Measurements from ENCODE around the gene INO80D. TPM values are rescaled to one million over a fixed set of nuclear protein-coding genes. Genes with fewer than 3 reads are reported as not detected.

The INO80D gene
- total RNA-seq, 1 experiment from 2014 or later, result 14.4 TPM

GRCh38 chr2:206000776-206001175 is 85.2 kb downstream of the INO80D start:
- H3K4me1 ChIP-seq (ENCODE audit: control insufficient read depth in 1 of 2, insufficient read depth in 2 of 2, low read length in 2 of 2), result no peaks in the 10 kb centered on the region
- intact Hi-C loops (cut with micrococcal nuclease), result loop anchor here (10.0 kb wide), 2 partner anchors 154 to 264 kb away; partner anchors contain the start of genes EEF1B2 and NDUFS1
- H3K9me3 ChIP-seq (ENCODE audit: control insufficient read depth in 1 of 2, insufficient read depth in 1 of 2, low read depth in 1 of 2, low read length in 2 of 2), result no peaks in the 10 kb centered on the region
- H3K27ac ChIP-seq (ENCODE audit: low read depth, low read length), result no peak overlapping the region
- H4K20me1 ChIP-seq (ENCODE audit: insufficient read depth), result no peaks in the 10 kb centered on the region
- ChIA-PET POLR2A (no interaction called here), CTCF (no interaction called here), RAD21 (ENCODE audit: low non-redundant PET in 1 of 2, low total read pairs in 2 of 2, uncharacterized antibody in 2 of 2, unreplicated experiment in 2 of 2) (no interaction called here)
- H3K9ac ChIP-seq (ENCODE audit: low read length), result no peak overlapping the region
- no peaks in the 10 kb centered on the region for H3K79me2 ChIP-seq (ENCODE audit: insufficient read depth, low read length)
- H3K4me3 ChIP-seq (replicated peaks in 1 of 2; ENCODE audit: low read depth in 1 of 2, low read length in 2 of 2), result no peak overlapping the region
- H3K9me2 ChIP-seq (ENCODE audit: insufficient read depth), result no peaks in the 10 kb centered on the region; the same call in 1 of the 2 replicates
- no peak overlapping the region for H2AFZ ChIP-seq (ENCODE audit: low read depth, low read length, poor library complexity, severe bottlenecking)
- H3K4me2 ChIP-seq (ENCODE audit: low read length), result no peak overlapping the region
- TF ChIP-seq SP1 (IDR thresholded peaks at IDR 0.05; ENCODE audit: low read depth) (no peak), SRF (IDR thresholded peaks at IDR 0.05; ENCODE audit: low read depth) (no peak), ZBTB33 (IDR thresholded peaks at IDR 0.05; ENCODE audit: extremely low read depth, insufficient replicate concordance, low read length) (no peak), EZH2 (IDR thresholded peaks at IDR 0.05) (no peak)
- no peak for DNase-seq (ENCODE audit: low read depth, low spot score)
- BruUV-seq (replicated peaks), result no TSS peak
- H3K27me3 ChIP-seq (ENCODE audit: insufficient read depth, low read length), result no peaks in the 10 kb centered on the region
- ATAC-seq, result no peak
- no peaks in the 10 kb centered on the region for H3K36me3 ChIP-seq (ENCODE audit: control insufficient read depth in 1 of 2, insufficient read depth in 2 of 2, low read length in 2 of 2)

GRCh38 chr2:205998583-205998982 is 87.4 kb downstream of the INO80D start:
- Histone ChIP-seq H3K4me2 (ENCODE audit: low read length) (no peak overlapping the region), H3K79me2 (ENCODE audit: insufficient read depth, low read length) (no peaks in the 10 kb centered on the region), H3K9me2 (ENCODE audit: insufficient read depth) (no peaks in the 10 kb centered on the region; the same call in 1 of the 2 replicates), H3K4me3 (replicated peaks in 1 of 2; ENCODE audit: low read depth in 1 of 2, low read length in 2 of 2) (no peak overlapping the region), H2AFZ (ENCODE audit: low read depth, low read length, poor library complexity, severe bottlenecking) (no peak overlapping the region), H3K9ac (ENCODE audit: low read length) (no peak overlapping the region), H3K4me1 (ENCODE audit: control insufficient read depth in 1 of 2, insufficient read depth in 2 of 2, low read length in 2 of 2) (no peaks in the 10 kb centered on the region), H3K9me3 (ENCODE audit: control insufficient read depth in 1 of 2, insufficient read depth in 1 of 2, low read depth in 1 of 2, low read length in 2 of 2) (no peaks in the 10 kb centered on the region), H4K20me1 (ENCODE audit: insufficient read depth) (no peaks in the 10 kb centered on the region), H3K27me3 (ENCODE audit: insufficient read depth, low read length) (no peaks in the 10 kb centered on the region), H3K27ac (ENCODE audit: low read depth, low read length) (no peak overlapping the region), H3K36me3 (ENCODE audit: control insufficient read depth in 1 of 2, insufficient read depth in 2 of 2, low read length in 2 of 2) (no peaks in the 10 kb centered on the region)
- ATAC-seq, result no peak
- no peak for DNase-seq (ENCODE audit: low read depth, low spot score)
- BruUV-seq (replicated peaks), result no TSS peak
- ChIA-PET CTCF (no interaction called here), POLR2A (interaction anchor here (0.6 kb wide), 1 partner anchor 159 kb away, joined by 3 read pairs; no protein-coding TSS in a partner anchor), RAD21 (ENCODE audit: low non-redundant PET in 1 of 2, low total read pairs in 2 of 2, uncharacterized antibody in 2 of 2, unreplicated experiment in 2 of 2) (no interaction called here)
- TF ChIP-seq MAX (IDR thresholded peaks at IDR 0.05), result no peak
- intact Hi-C loops (cut with micrococcal nuclease), result no loop called here

Data from HCT116 (cell line).